Transverse colon (tissue), 4 donors: ENCODE data around the gene PRR19.

Experiments
- EP300 ChIP-seq: sonication (generic); formaldehyde crosslinking; IDR thresholded peaks from one replicate; pipeline ENCODE4 v1.6.1; 2017; ENCODE audit warnings: antibody characterized with exemption, low read depth
- POLR2A ChIP-seq: fragments of 450-650 bp; IDR thresholded peaks from one replicate; pipeline ENCODE4 v1.6.1; 2016; ENCODE audit warnings: antibody characterized with exemption, mild to moderate bottlenecking, moderate library complexity
- POLR2AphosphoS5 ChIP-seq, 3 donors: sonication (generic); formaldehyde crosslinking; IDR thresholded peaks; one replicate each; pipeline ENCODE4 v1.6.1; 2016; ENCODE audit warnings: antibody characterized with exemption in 3 of 3
- TF ChIP-seq, protein P1 (sequence below), 5 experiments: fragments of 200-600 bp in 3 of 5; fragments of 450-650 bp in 2 of 5; sonication (generic) in 3 of 5; IDR thresholded peaks; 1 replicate in 2 of 5; 2 replicates in 3 of 5; pipeline ENCODE4 v1.5.1; 2016 to 2017; ENCODE audit warnings: antibody characterized with exemption in 5 of 5, inconsistent platforms in 3 of 5, mild to moderate bottlenecking in 2 of 5, moderate library complexity in 1 of 5

DNA sequence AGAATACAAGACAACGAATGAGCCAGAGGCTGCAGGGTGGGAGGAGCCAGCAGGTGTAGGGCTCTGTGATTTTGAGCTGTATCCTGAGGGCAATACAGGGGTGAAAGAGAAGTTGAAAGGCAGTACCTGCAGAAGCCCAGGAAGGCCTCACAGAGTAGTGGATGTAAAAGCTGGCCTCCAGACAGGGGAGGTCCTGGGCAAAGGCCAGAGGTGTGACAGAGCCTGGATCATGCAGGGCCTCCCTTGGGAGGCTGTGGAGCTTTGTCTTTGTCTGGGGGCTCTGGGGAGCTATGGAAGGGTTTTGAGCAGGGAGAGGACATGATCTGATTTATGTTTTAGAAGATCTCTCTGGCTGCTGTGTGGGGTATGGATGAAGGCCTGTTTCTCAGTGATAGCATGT is 26.2 kb downstream of the PRR19 start:
- TF ChIP-seq EP300 (no peak), POLR2A (no peak), POLR2AphosphoS5 (IDR thresholded peaks at IDR 0.05) (no peak)
- TF ChIP-seq, protein P1, sequence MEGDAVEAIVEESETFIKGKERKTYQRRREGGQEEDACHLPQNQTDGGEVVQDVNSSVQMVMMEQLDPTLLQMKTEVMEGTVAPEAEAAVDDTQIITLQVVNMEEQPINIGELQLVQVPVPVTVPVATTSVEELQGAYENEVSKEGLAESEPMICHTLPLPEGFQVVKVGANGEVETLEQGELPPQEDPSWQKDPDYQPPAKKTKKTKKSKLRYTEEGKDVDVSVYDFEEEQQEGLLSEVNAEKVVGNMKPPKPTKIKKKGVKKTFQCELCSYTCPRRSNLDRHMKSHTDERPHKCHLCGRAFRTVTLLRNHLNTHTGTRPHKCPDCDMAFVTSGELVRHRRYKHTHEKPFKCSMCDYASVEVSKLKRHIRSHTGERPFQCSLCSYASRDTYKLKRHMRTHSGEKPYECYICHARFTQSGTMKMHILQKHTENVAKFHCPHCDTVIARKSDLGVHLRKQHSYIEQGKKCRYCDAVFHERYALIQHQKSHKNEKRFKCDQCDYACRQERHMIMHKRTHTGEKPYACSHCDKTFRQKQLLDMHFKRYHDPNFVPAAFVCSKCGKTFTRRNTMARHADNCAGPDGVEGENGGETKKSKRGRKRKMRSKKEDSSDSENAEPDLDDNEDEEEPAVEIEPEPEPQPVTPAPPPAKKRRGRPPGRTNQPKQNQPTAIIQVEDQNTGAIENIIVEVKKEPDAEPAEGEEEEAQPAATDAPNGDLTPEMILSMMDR (IDR thresholded peaks at IDR 0.05) = no peak
